Measurements from ENCODE around the gene TRIM6.

- TF ChIP-seq POLR2A (IDR thresholded peaks at IDR 0.05; ENCODE audit: low read depth, low read length) (no peak), CTCF (IDR thresholded peaks at IDR 0.05; ENCODE audit: extremely low read depth in 1 of 2, insufficient read depth in 1 of 2, low read depth in 1 of 2, low read length in 2 of 2) (no peak), EZH2 (IDR thresholded peaks at IDR 0.05; ENCODE audit: borderline replicate concordance, low read depth, low read length, severe bottlenecking) (no peak), MAX (IDR thresholded peaks at IDR 0.05; ENCODE audit: insufficient read depth, insufficient read length) (no peak), POLR2AphosphoS5 (IDR thresholded peaks at IDR 0.05; ENCODE audit: insufficient read depth, low read depth, low read length) (no peak)
Observed at GRCh38 chr11:5658318-5658717, 61.9 kb downstream of the TRIM6 start.

All from endothelial cell of umbilical vein (primary cell).